H1 (cell line): ENCODE measurements around the gene ANKRD66.

Source experiments
- CHD7 ChIP-seq: fragments of 300-600 bp; sonication (generic); IDR thresholded peaks from 2 replicates; pipeline ENCODE4 v1.7.1; 2012; ENCODE audit warnings: low read length, moderate library complexity, mild to moderate bottlenecking, inconsistent platforms; ENCODE audit not compliant: insufficient replicate concordance
- CTCF ChIP-seq, 3 experiments: IDR thresholded peaks; 1 replicate in 2 of 3; 2 replicates in 1 of 3; pipeline versions ENCODE4 v1.5.1 to v1.6.1; 2011; ENCODE audit warnings: low read length in 3 of 3, mild to moderate bottlenecking in 3 of 3, inconsistent platforms in 2 of 3, low read depth in 1 of 3, moderate library complexity in 1 of 3; ENCODE audit not compliant: insufficient read depth in 1 of 3; ENCODE audit errors: control extremely low read depth in 1 of 3
- EGR1 ChIP-seq: IDR thresholded peaks from 2 replicates; pipeline ENCODE4 v1.6.1; 2011; ENCODE audit warnings: low read depth, low read length, borderline replicate concordance
- EP300 ChIP-seq, 2 experiments: IDR thresholded peaks; 1 replicate in 1 of 2; 2 replicates in 1 of 2; pipeline ENCODE4 v1.6.1; 2011 to 2012; ENCODE audit warnings: low read depth in 2 of 2, low read length in 2 of 2, mild to moderate bottlenecking in 2 of 2, borderline replicate concordance in 1 of 2, inconsistent platforms in 1 of 2, moderate library complexity in 1 of 2
- GABPA ChIP-seq: IDR thresholded peaks from 2 replicates; pipeline ENCODE4 v1.6.1; 2011; ENCODE audit warnings: mild to moderate bottlenecking, low read length, moderate library complexity, borderline replicate concordance; ENCODE audit not compliant: insufficient read depth
- POLR2A ChIP-seq, 2 experiments: IDR thresholded peaks; 1 replicate in 1 of 2; 2 replicates in 1 of 2; pipeline ENCODE4 v1.6.1; 2011; ENCODE audit warnings: low read depth in 2 of 2, low read length in 2 of 2, mild to moderate bottlenecking in 2 of 2; ENCODE audit errors: control extremely low read depth in 1 of 2
- RAD21 ChIP-seq, 2 experiments: IDR thresholded peaks in 1 of 2; conservative IDR thresholded peaks in 1 of 2; 2 replicates each; pipeline ENCODE4 v1.6.1; 2011; ENCODE audit warnings: low read depth in 2 of 2, low read length in 2 of 2, improper control_type of control experiment in 1 of 2, inconsistent platforms in 1 of 2, mild to moderate bottlenecking in 1 of 2, moderate library complexity in 1 of 2
- SIN3A ChIP-seq, 2 experiments: IDR thresholded peaks in 1 of 2; conservative IDR thresholded peaks in 1 of 2; 2 replicates each; pipeline ENCODE4 v1.6.1; 2011 to 2012; ENCODE audit warnings: low read length in 2 of 2, improper control_type of control experiment in 1 of 2, low read depth in 1 of 2, mild to moderate bottlenecking in 1 of 2
- TCF12 ChIP-seq: IDR thresholded peaks from 2 replicates; pipeline ENCODE4 v1.6.1; 2011; ENCODE audit warnings: low read depth, mild to moderate bottlenecking, low read length
- USF2 ChIP-seq: IDR thresholded peaks from 2 replicates; pipeline ENCODE4 v1.6.1; 2011; ENCODE audit warnings: low read length, improper control_type of control experiment

- TF ChIP-seq USF2 = no peak
- no peak for TF ChIP-seq CTCF (IDR thresholded peaks at IDR 0.05; ENCODE audit: control extremely low read depth in 1 of 3, insufficient read depth in 1 of 3, low read depth in 1 of 3, low read length in 3 of 3)
- TF ChIP-seq POLR2A (IDR thresholded peaks at IDR 0.05; ENCODE audit: control extremely low read depth in 1 of 2, low read depth in 2 of 2, low read length in 2 of 2) = no peak
- TF ChIP-seq SIN3A (conservative IDR thresholded peaks at IDR 0.05 in 1 of 2, IDR thresholded peaks at IDR 0.05 in 1 of 2; ENCODE audit: low read depth in 1 of 2, low read length in 2 of 2) = no peak
- TF ChIP-seq GABPA = no peak
- no peak for TF ChIP-seq TCF12
- no peak for TF ChIP-seq RAD21 (IDR thresholded peaks at IDR 0.05 in 1 of 2, conservative IDR thresholded peaks at IDR 0.05 in 1 of 2; ENCODE audit: low read depth in 2 of 2, low read length in 2 of 2)
- no peak for TF ChIP-seq EP300 (IDR thresholded peaks at IDR 0.05; ENCODE audit: borderline replicate concordance in 1 of 2, low read depth in 2 of 2, low read length in 2 of 2)
- no peak for TF ChIP-seq CHD7
- no peak for TF ChIP-seq EGR1
Observed at GRCh38 chr6:46799657-46800056, 52.9 kb downstream of the ANKRD66 start.
